Progenitor cell of endocrine pancreas (in vitro differentiated cells): ENCODE measurements around the gene TBC1D22B. TPM values are rescaled to one million over a fixed set of nuclear protein-coding genes. Genes with fewer than 3 reads are reported as not detected.

Experiments used
- DNase-seq: peaks from one replicate; pipeline ENCODE4 v3.0.0; 2021; ENCODE audit warnings: low spot score; ENCODE audit not compliant: unreplicated experiment
- H3K27ac Mint-ChIP-seq: 2 replicates; pipeline ENCODE4 v1.8.0; 2021; ENCODE audit warnings: mild to moderate bottlenecking, moderate library complexity, mixed read lengths
- H3K27me3 Mint-ChIP-seq: 2 replicates; pipeline ENCODE4 v1.8.0; 2021; ENCODE audit warnings: mixed read lengths
- H3K36me3 Mint-ChIP-seq: 2 replicates; pipeline ENCODE4 v1.8.0; 2022; ENCODE audit warnings: mixed read lengths; ENCODE audit not compliant: insufficient read depth
- H3K4me1 Mint-ChIP-seq: 2 replicates; pipeline ENCODE4 v1.8.0; 2021; ENCODE audit warnings: low read depth, mixed read lengths
- H3K4me3 Mint-ChIP-seq: 2 replicates; pipeline ENCODE4 v1.8.0; 2021; ENCODE audit warnings: low read depth, mild to moderate bottlenecking, moderate library complexity, mixed read lengths
- H3K9me3 Mint-ChIP-seq: 2 replicates; pipeline ENCODE4 v1.8.0; 2021; ENCODE audit warnings: low read depth, mixed read lengths
- total RNA-seq: library from RNA; stranded (reverse); gene quantifications from 2 replicates; pipeline ENCODE4 v1.2.1, GENCODE V29; 2021
- TF ChIP-seq, protein P1 (sequence below): fragments of 200-600 bp; sonication (generic); IDR thresholded peaks from one replicate; pipeline ENCODE4 v1.5.0; 2021; ENCODE audit warnings: antibody characterized with exemption, mild to moderate bottlenecking; ENCODE audit not compliant: unreplicated experiment

TBC1D22B gene
- total RNA-seq, 1 donor from 2014 or later: 17.1 TPM

DNA sequence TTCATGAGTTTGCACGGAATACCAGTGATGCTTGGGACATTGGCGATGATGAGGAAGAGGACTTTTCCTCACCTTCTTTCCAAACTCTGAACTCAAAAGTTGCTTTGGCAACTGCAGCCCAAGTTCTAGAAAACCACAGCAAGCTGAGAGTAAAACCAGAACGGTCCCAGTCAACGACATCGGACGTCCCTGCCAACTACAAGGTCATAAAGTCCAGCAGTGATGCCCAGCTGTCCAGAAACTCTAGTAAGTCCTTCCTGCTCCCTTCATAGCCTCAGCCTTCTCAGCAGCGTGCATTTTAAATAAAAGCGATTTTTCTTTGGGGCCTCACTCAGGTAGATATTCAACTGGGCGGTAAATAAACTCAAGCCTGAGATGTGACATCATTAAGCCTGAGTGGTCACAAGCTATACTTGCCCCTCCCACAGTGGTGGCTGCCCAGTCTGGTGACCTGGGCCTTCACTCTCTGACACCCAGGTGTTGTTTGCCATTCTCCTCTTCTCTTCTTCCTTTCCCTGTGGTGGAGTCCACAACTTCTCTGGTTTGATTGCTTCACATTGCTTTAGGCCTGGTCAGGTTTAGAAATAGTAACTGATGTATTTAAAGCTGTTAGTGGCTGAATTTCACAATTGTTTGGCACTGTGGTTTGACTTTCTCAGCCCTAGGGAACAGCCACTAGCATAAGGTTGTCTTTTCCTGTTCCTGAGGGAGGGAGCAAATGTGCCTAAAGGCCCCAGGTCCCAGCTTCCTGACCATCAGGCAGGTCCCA is 22.0 kb downstream of the TBC1D22B start:
- Mint-ChIP-seq H3K4me1 (peaks cover 2% of the 10 kb centered on the region), H3K27me3 (no peaks in the 10 kb centered on the region), H3K4me3 (no peak overlapping the region), H3K9me3 (no peaks in the 10 kb centered on the region), H3K36me3 (peaks cover 7% of the 10 kb centered on the region), H3K27ac (no peak overlapping the region)
- TF ChIP-seq, protein P1, sequence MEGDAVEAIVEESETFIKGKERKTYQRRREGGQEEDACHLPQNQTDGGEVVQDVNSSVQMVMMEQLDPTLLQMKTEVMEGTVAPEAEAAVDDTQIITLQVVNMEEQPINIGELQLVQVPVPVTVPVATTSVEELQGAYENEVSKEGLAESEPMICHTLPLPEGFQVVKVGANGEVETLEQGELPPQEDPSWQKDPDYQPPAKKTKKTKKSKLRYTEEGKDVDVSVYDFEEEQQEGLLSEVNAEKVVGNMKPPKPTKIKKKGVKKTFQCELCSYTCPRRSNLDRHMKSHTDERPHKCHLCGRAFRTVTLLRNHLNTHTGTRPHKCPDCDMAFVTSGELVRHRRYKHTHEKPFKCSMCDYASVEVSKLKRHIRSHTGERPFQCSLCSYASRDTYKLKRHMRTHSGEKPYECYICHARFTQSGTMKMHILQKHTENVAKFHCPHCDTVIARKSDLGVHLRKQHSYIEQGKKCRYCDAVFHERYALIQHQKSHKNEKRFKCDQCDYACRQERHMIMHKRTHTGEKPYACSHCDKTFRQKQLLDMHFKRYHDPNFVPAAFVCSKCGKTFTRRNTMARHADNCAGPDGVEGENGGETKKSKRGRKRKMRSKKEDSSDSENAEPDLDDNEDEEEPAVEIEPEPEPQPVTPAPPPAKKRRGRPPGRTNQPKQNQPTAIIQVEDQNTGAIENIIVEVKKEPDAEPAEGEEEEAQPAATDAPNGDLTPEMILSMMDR: no peak
- no peak for DNase-seq

GRCh38 chr6:37280162-37280887 is 22.8 kb downstream of the TBC1D22B start:
- Mint-ChIP-seq H3K4me3 (no peak overlapping the region), H3K27me3 (no peaks in the 10 kb centered on the region), H3K27ac (no peak overlapping the region), H3K36me3 (peaks cover 8% of the 10 kb centered on the region), H3K4me1 (peaks cover 2% of the 10 kb centered on the region), H3K9me3 (no peaks in the 10 kb centered on the region)
- no peak for DNase-seq
- TF ChIP-seq, protein P1: no peak

DNA sequence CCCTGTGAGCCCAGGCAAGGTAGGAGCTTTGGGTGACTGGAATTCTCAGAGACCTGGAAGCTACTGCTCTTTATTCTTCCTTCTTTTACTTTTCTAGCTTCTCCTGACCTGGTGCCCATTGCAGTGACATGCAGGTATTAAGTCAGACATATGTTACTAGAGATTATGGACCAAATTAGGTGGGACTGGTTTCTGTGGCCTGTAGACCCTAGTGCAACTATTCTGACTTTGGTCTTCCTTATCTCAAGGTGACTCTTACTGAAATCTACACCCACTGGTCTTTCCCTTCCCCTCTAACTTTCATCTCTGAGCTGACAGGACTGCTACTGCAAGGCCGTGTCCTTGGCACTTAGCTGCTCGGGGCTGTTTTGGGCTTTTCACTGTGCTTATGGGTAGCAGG is 24.8 kb downstream of the TBC1D22B start:
- Mint-ChIP-seq H3K27me3 (no peaks in the 10 kb centered on the region), H3K4me3 (no peak overlapping the region), H3K4me1 (no peaks in the 10 kb centered on the region), H3K27ac (no peak overlapping the region), H3K9me3 (no peaks in the 10 kb centered on the region), H3K36me3 (peaks cover 10% of the 10 kb centered on the region)
- no peak for DNase-seq
- TF ChIP-seq, protein P1: no peak

DNA sequence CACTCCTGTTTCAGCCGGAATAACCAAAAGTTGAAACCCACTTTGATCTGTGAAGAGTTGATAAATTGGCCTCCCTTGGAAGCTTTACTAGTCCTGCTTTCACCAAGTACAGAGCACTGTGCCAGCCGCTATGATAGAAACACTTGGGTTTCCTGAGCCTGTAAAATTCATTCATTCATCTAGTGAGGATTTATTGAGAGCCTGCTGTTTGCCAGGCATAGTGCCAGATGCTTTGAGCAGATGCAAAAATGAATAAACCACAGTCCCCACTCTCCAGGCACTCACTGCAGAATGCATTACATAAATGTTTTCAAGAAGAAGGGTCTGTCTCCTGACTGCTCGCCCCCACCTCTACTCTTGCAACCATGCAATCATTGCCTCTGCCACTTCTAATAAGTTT is 25.7 kb downstream of the TBC1D22B start:
- Mint-ChIP-seq H3K36me3 (peaks cover 15% of the 10 kb centered on the region), H3K4me1 (no peaks in the 10 kb centered on the region), H3K4me3 (no peak overlapping the region), H3K27me3 (no peaks in the 10 kb centered on the region), H3K27ac (no peak overlapping the region), H3K9me3 (no peaks in the 10 kb centered on the region)
- TF ChIP-seq, protein P1: no peak
- no peak for DNase-seq

- Mint-ChIP-seq H3K9me3 (no peaks in the 10 kb centered on the region), H3K4me3 (no peak overlapping the region), H3K27ac (no peak overlapping the region), H3K4me1 (no peaks in the 10 kb centered on the region), H3K36me3 (peaks cover 15% of the 10 kb centered on the region), H3K27me3 (no peaks in the 10 kb centered on the region)
- no peak for DNase-seq
- TF ChIP-seq, protein P1: no peak
These were observed 26.1 kb downstream of the TBC1D22B start for GRCh38 chr6:37283671-37284151.
